Measurements from ENCODE around the gene ANTXR2.
"Not testable (repeated sequence)": the region's sequence is repeated elsewhere in the genome, so short reads cannot be mapped to it uniquely, and the experiment has no call there.

ANTXR2 gene

GRCh38 chr4:80072744-80073472 is at the start of gene ANTXR2:
ANTXR2 (minus strand) TSS chr4:80073229; CDS start chr4:80072560, 669 bp downstream.
- peak; percentile 72 for DNase-seq

GRCh38 chr4:80121815-80122214 is 48.8 kb upstream of the ANTXR2 start:
- DNase-seq, result not testable (repeated sequence)

- DNase-seq, result not testable (repeated sequence)
Measured at GRCh38 chr4:80119620-80120019, 46.6 kb upstream of the ANTXR2 start.

GRCh38 chr4:80116516-80116915 is 43.5 kb upstream of the ANTXR2 start:
- no peak for DNase-seq

DNA sequence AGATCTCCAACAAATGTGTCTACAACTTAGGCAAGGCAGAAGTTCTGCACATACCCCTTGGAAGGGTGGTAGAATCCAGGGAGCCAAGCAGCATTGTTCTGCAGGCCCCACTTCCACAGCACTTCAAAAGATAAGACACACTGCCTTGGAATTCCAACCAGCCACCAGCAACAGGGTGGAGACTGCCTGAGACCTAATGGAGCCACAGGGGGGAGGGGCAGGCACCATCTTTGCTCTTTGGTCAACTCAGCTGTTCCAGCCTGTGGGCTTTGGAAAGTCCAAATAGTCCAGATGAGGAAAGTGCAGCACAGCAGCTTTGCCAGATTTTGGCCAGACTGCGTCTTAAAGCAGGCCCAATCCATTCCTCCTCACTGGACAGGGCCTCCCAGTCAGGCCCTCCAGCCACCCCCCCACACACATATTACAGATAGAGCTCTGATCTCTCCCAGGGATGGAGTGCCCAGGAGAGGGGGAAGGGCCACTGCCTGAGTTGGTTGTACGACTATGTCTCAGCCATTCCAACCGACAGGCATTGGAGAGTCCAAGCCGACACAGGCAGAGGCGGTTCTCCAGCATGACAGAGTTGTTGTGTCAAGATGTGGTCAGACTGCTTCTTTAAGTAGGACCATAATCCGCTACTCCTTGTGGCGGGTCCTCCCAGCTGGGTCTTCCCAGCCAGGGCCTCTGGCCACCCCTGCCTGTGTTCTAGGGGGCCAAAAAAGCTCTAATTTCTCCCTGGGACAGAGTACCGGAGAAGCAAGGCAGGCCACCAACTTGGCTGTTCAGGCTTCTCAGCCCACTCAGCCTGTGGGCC is 42.5 kb upstream of the ANTXR2 start:
- DNase-seq, result no peak

DNA sequence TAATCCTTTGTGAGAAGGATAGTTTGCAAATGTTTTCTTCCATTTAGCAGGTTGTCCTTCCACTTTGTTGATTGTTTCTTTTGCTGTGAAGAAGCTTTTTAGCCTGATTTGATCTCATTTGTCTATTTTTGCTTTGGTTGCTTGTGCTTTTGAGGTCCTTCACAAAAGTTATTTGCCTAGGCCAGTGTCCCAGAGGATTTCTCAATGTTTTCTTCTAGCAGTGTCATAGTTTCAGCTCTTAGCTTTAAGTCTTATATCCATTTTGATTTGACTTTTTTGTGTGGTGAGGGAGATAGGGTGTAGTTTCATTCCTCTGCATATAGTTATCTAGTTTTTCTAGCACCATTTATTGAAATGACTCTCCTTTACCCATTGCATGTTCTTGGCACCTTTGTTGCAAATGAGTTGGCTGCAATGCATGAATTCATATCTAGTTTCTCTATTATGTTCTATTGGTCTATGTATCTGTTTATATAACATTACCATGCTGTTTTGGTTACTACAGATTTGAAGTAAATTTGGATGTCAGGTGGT is 41.8 kb upstream of the ANTXR2 start:
- no peak for DNase-seq

- no peak for DNase-seq
Measured at GRCh38 chr4:80113615-80114014, 40.6 kb upstream of the ANTXR2 start.

DNA sequence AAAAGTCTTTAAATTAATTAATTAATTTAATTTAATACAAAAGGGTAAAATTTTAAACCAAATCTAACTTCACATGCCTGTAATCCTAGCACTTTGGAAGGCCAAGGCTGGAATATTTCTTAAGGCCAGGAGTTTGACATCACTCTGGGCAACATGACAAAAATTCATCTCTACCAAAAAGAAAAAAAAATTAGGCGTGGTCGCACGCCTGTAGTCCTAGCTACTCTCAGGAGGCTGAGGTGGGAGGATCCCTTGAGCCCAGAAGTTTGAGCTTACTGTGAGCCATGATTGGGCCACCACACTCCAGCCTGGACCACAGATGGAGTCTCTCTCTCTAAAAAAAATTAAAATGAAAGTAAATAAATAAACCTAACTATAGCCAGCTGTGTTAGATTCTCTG is 39.2 kb upstream of the ANTXR2 start:
- no peak for DNase-seq

GRCh38 chr4:80111276-80111675 is 38.2 kb upstream of the ANTXR2 start:
- DNase-seq, result no peak

DNA sequence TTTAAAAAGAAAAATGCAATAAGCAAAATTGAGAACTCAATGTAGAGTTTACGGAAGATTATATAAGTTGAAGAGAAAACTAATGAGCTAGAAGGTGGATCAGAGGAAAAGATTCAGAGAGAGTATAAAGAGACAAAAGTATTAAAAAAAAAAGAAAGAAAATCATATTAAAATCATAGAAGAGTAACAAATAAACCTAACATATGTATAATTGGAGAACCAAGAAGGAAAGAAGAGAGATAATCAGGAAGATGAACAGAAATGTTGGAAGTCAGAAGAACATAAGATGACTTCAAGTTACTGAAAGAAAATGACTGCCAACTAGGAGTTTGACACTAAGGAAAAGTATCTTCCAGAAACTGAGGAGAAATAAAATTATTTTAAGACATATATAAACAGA is 34.3 kb upstream of the ANTXR2 start:
- DNase-seq, result no peak

DNA sequence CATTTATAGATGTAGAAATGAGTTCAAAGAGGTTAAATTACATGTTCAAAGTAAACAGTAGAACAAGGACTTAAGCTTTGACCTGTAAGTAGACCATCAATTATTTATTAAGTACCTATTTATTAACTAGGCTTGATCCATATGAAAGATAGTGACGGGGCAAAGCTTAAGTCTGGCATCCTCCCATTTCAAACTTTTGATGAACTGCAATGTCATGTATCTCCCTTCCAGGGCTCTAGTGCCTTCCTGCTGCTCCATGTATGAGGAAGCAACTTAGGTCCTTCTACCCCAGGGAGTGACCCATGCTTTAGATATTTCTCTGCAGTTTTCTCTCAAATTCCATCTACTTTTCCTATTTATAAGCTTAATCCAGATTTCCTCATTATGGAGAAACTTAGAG is 31.9 kb upstream of the ANTXR2 start:
- DNase-seq, result no peak

GRCh38 chr4:80103629-80104028 is 30.6 kb upstream of the ANTXR2 start:
- no peak for DNase-seq

DNA sequence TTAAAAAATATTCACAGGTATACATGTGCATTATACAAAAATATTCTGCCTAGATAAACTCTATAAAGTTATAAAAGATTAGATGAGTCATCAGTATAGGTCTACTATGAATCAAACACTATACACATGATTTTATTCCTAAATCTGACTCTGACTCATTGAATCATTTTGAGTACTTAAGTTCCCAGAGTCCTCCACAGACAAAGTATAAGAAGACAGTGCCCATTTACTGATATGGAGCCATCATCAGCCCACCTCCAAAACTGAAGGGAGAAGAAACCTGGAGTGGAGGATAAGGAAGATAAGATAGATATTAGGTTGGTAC is 28.7 kb upstream of the ANTXR2 start:
- DNase-seq, result no peak

- no peak for DNase-seq
Measured at GRCh38 chr4:80101071-80101791, 28.2 kb upstream of the ANTXR2 start.

- no peak for DNase-seq
Measured at GRCh38 chr4:80099671-80100070, 26.6 kb upstream of the ANTXR2 start.

DNA sequence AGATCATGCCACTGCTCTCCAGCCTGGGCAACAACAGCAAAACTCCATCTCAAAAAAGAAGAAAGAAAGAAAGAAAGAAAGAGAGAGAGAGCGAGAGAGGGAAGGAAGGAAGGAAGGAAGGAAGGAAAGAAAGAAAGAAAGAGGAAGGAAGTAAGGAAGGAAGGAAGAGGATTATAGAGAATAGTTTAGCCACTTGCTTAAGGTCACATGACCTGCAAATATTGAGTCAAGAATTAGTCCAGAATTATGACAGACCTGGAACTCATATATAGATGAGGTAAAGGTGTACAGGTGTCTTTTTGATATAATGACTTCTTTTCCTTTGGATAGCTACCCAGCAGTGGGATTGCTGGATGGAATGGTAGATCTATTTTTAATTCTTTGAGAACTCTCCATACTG is 25.6 kb upstream of the ANTXR2 start:
- no peak for DNase-seq

- DNase-seq, result no peak
Measured at GRCh38 chr4:80097400-80098177, 24.6 kb upstream of the ANTXR2 start.

DNA sequence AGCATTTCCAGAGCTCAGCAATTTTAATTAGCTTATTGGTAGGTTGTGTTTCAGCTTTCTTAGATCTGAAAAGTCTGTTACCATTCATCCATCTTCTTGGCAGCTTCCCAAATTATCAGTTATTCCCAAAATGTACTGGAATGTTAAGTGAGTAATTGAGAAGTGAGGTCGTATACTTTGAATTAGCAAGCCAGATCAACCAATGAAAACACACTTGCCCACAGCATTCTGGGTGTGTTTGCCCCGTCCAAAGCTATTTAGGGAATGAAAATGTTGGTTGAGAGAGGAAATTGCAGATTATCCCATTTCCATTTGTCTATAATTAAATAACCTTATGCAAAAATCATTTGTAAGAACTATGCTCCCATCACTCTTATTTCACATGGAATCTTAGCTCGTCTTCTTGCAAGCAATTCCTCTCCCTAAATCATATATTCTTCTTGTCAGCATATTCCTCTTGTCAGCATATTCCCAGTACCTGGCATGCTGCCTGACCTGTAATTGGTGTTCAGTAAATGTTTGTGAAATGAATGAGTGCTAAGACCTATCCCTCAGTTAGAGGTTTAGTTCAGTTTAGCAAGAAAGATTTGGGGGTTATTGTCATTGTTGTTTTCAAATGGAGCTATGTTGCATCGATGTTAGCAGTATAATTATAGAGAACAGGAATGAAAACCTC is 23.3 kb upstream of the ANTXR2 start:
- DNase-seq, result no peak

GRCh38 chr4:80094191-80094590 is 21.2 kb upstream of the ANTXR2 start:
- DNase-seq, result no peak

GRCh38 chr4:80093563-80093962 is 20.5 kb upstream of the ANTXR2 start:
- no peak for DNase-seq

GRCh38 chr4:80092847-80093246 is 19.8 kb upstream of the ANTXR2 start:
- no peak for DNase-seq

DNA sequence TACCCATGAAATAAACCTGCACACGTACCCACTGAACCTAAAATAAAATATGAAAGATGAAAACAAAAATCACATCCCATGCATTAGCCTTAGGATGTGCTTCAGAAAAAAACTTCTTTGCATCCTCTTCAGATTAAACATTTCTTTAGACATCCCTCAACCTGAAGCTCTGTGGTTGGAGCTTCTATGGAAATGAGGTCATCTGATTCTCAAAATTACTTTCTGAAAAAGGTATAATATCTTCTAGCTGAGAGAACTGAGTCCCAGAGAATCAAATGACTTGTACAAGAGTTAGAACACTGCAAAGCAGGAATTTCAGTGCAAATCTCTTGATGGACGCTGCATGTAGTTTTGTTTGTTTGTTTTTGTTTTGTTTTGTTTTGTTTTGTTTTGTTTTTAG is 19.1 kb upstream of the ANTXR2 start:
- DNase-seq, result no peak
